ENCODE results near the gene SCYGR2.

Gene SCYGR2

DNA sequence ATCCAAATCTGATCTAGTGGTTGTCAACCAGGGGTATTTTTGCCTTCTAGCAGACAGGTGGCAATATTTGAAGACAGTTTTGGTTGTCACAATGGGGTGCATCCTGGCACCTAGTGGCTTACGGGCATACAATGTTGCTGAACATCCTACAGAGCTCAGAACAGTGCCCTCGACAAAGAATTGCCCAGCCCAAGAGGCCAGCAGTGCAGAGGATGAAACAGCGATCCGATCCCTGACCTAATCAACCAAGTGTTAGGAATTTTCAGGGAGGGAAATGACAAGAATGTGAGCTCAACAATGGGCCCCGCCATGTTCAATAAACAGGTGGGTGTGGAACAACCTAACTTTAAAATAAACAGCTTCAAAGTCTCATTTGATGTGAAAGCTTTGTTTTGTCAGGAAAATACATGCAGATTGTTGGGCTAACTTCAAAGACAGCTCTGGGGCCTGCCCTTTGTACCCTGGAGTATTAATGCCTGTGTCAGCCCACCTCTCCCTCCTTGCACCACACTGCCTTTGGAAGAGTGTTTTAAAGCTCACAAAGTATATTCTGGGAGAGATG, 45.4 kb downstream of the SCYGR2 start:
- intact Hi-C loops (cut with DNase I): no loop called here
- DNase-seq: no peak

Data from head of caudate nucleus (tissue), 42 donors.